Endothelial cell of umbilical vein (primary cell): ENCODE data around the gene OVOL2. TPM values are rescaled to one million over a fixed set of nuclear protein-coding genes. Genes with fewer than 3 reads are reported as not detected.

ENCODE experiments used
- BruUV-seq: library from RNA; stranded (reverse); fragments of 400-500 nt; replicated peaks from 2 replicates; lab custom pipeline; 2021; lab: Mats Ljungman, UMichigan
- CTCF ChIA-PET: fragments of 300-600, 350-600 bp; sonication (Branson Sonifier 250); formaldehyde crosslinking; loops from one replicate; lab custom pipeline; 2021; ENCODE audit warnings: antibody characterized with exemption, inconsistent platforms; lab: Charles Lee
- POLR2A ChIA-PET: fragments of 300-600, 350-600 bp; sonication (Branson Sonifier 250); formaldehyde crosslinking; loops from one replicate; lab custom pipeline; 2021; ENCODE audit warnings: antibody characterized with exemption, inconsistent platforms; lab: Charles Lee
- DNase-seq: peaks from one replicate; pipeline ENCODE4 v3.0.0-alpha.2; 2011; ENCODE audit warnings: low read depth, low spot score
- FAIRE-seq: peaks from 2 replicates; lab custom pipeline; 2011; peaks lifted over from hg19 to GRCh38; lab: Jason Lieb, UNC
- H2AFZ ChIP-seq: 2 replicates; pipeline ENCODE4 v1.6.0; 2012; ENCODE audit warnings: low read depth, low read length, control low read depth, inconsistent platforms
- H3K27ac ChIP-seq: 2 replicates; pipeline ENCODE4 v1.5.1; 2011; ENCODE audit warnings: low read depth, mild to moderate bottlenecking, control low read depth, low read length, moderate library complexity; ENCODE audit not compliant: insufficient read depth
- H3K27me3 ChIP-seq, 2 experiments: 2 replicates each; pipeline versions ENCODE4 v1.6.0 to v1.6.1; 2011; ENCODE audit warnings: low read length in 2 of 2, mixed read lengths in 1 of 2; ENCODE audit not compliant: control insufficient read depth in 2 of 2, insufficient read depth in 2 of 2
- H3K36me3 ChIP-seq, 2 experiments: 2 replicates in 1 of 2; 3 replicates in 1 of 2; pipeline ENCODE4 v1.5.1; 2011; ENCODE audit warnings: low read length in 2 of 2, mild to moderate bottlenecking in 1 of 2, moderate library complexity in 1 of 2; ENCODE audit not compliant: control insufficient read depth in 2 of 2, insufficient read depth in 2 of 2; ENCODE audit errors: extremely low read depth in 1 of 2
- H3K4me1 ChIP-seq: 3 replicates; pipeline ENCODE4 v1.5.1; 2011; ENCODE audit warnings: mild to moderate bottlenecking, low read length; ENCODE audit not compliant: control insufficient read depth, insufficient read depth; ENCODE audit errors: extremely low read depth
- H3K4me2 ChIP-seq: 2 replicates; pipeline ENCODE4 v1.6.1; 2011; ENCODE audit warnings: low read length, control low read depth, mixed read lengths; ENCODE audit not compliant: insufficient read depth
- H3K4me3 ChIP-seq, 3 experiments: fragments of 200-600 bp in 1 of 3; sonication (generic), shearing (Covaris generic) in 1 of 3; replicated peaks in 1 of 3; 2 replicates each; pipeline ENCODE4 v1.5.1; 2011 to 2016; ENCODE audit warnings: control low read depth in 3 of 3, low read length in 3 of 3, mild to moderate bottlenecking in 2 of 3, inconsistent platforms in 1 of 3, low read depth in 1 of 3, moderate library complexity in 1 of 3; ENCODE audit not compliant: insufficient read depth in 1 of 3
- H3K79me2 ChIP-seq: 2 replicates; pipeline ENCODE4 v1.6.0; 2012; ENCODE audit warnings: low read length, inconsistent platforms; ENCODE audit not compliant: control insufficient read depth, insufficient read depth
- H3K9ac ChIP-seq: replicated peaks from 2 replicates; pipeline ENCODE3; 2011; ENCODE audit warnings: low read length, control low read depth; ENCODE audit not compliant: insufficient read depth; ENCODE audit errors: extremely low read depth
- H3K9me1 ChIP-seq: replicated peaks from 3 replicates; pipeline ENCODE4 v1.6.0; 2011; ENCODE audit warnings: mild to moderate bottlenecking, low read length; ENCODE audit not compliant: control insufficient read depth, insufficient read depth; ENCODE audit errors: extremely low read depth
- H3K9me3 ChIP-seq: replicated peaks from 2 replicates; pipeline ENCODE4 v1.5.1; 2012; ENCODE audit warnings: low read length, inconsistent platforms; ENCODE audit not compliant: control insufficient read depth, insufficient read depth
- H4K20me1 ChIP-seq: replicated peaks from 2 replicates; pipeline ENCODE3; 2011; ENCODE audit warnings: mild to moderate bottlenecking, low read length; ENCODE audit not compliant: control insufficient read depth, insufficient read depth; ENCODE audit errors: extremely low read depth
- CTCF ChIP-seq, 2 donors: IDR thresholded peaks; 1 replicate in 1 of 2; 2 replicates in 1 of 2; pipeline ENCODE4 v1.5.1; 2011; ENCODE audit warnings: low read length in 2 of 2, mild to moderate bottlenecking in 2 of 2, moderate library complexity in 2 of 2, control low read depth in 1 of 2, inconsistent platforms in 1 of 2, low read depth in 1 of 2; ENCODE audit not compliant: insufficient read depth in 1 of 2; ENCODE audit errors: extremely low read depth in 1 of 2
- EZH2 ChIP-seq: IDR thresholded peaks from 2 replicates; pipeline ENCODE4 v1.6.1; 2012; ENCODE audit warnings: borderline replicate concordance, low read depth, mild to moderate bottlenecking, moderate library complexity, low read length, inconsistent platforms; ENCODE audit not compliant: severe bottlenecking
- FOS ChIP-seq: IDR thresholded peaks from 2 replicates; pipeline ENCODE4 v1.6.1; 2011; ENCODE audit warnings: mild to moderate bottlenecking, low read length, moderate library complexity, borderline replicate concordance; ENCODE audit not compliant: insufficient read depth
- GATA2 ChIP-seq: IDR thresholded peaks from 2 replicates; pipeline ENCODE4 v1.7.0; 2011; ENCODE audit warnings: low read depth, mild to moderate bottlenecking, moderate library complexity, mixed read lengths, low read length; ENCODE audit not compliant: insufficient read length, insufficient read depth
- JUN ChIP-seq: IDR thresholded peaks from 2 replicates; pipeline ENCODE4 v1.6.1; 2011; ENCODE audit warnings: borderline replicate concordance, low read depth; ENCODE audit not compliant: insufficient read length, insufficient read depth
- MYC ChIP-seq: IDR thresholded peaks from one replicate; pipeline ENCODE4 v1.6.1; 2011; ENCODE audit warnings: mild to moderate bottlenecking, low read depth, low read length
- POLR2A ChIP-seq: IDR thresholded peaks from 2 replicates; pipeline ENCODE4 v1.6.1; 2012; ENCODE audit warnings: low read depth, mild to moderate bottlenecking, control low read depth, low read length
- POLR2AphosphoS5 ChIP-seq: IDR thresholded peaks from 2 replicates; pipeline ENCODE4 v1.6.1; 2012; ENCODE audit warnings: low read depth, mild to moderate bottlenecking, control low read depth, low read length, moderate library complexity; ENCODE audit not compliant: insufficient read depth
- dilution Hi-C: fragments of 300-500 bp; cut with MboI; formaldehyde crosslinking; loops from one replicate; pipeline ENCODE4 v1.15.0; 2019; ENCODE audit warnings: low sequenced_read_pairs; ENCODE audit not compliant: extremely low pct_ligation_motif_present
- intact Hi-C: fragments of 100-400 bp; cut with micrococcal nuclease; formaldehyde crosslinking; loops from one replicate; pipeline ENCODE4 v1.10.0; 2022
- polyA plus RNA-seq, 4 experiments: library from polyadenylated mRNA; depleted of rRNA in 3 of 4; stranded (reverse) in 3 of 4; unstranded in 1 of 4; fragments of >200 nt; gene quantifications; 2 replicates each; pipeline versions ENCODE4 v1.2.1 to v1.2.3, GENCODE V29; 2011 to 2012; ENCODE audit warnings: missing spikeins in 1 of 4
- total RNA-seq: library from RNA; stranded (reverse); gene quantifications from 2 replicates; pipeline ENCODE4 v1.2.3, GENCODE V29; 2021
- TF ChIP-seq, protein P1 (sequence below): IDR thresholded peaks from 2 replicates; pipeline ENCODE4 v1.6.1; 2011; ENCODE audit not compliant: insufficient read depth, insufficient read length

Gene OVOL2
- total and polyA plus RNA-seq, 2 donors (not counting 3 experiments of a cell fraction or from before 2014, with no cell fraction given), result not detected

- H3K4me1 ChIP-seq, result no peaks in the 10 kb centered on the region
- TF ChIP-seq JUN (no peak), CTCF (IDR thresholded peaks at IDR 0.05; ENCODE audit: extremely low read depth in 1 of 2, insufficient read depth in 1 of 2, low read depth in 1 of 2, low read length in 2 of 2) (peak; percentile 16 to 57)
Observed at GRCh38 chr20:18019068-18019467, 38.6 kb downstream of the OVOL2 start.

DNA sequence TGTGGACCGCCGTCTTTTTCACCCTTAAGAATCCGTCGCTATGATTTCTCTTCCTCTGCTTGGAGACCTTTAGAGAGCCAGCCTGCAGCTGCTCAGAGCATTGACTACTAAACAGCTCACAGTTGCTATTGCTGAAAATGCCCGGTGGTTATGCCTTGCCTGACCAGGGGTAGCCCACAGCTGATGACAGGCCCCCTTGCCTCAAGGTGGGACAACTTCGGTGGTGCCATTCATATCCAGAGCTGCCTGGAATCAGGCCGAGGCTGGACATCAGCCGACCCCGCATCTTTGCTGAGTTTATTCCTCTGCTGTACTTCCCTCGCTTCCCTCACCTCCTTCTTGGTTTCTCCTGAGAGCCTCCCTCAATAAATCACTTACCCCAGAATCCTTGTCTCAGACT, 39.6 kb downstream of the OVOL2 start:
- H3K27ac ChIP-seq, result no peak overlapping the region
- H3K27me3 ChIP-seq, result no peaks in the 10 kb centered on the region
- H3K9me3 ChIP-seq, result no peaks in the 10 kb centered on the region
- FAIRE-seq, result no peak
- H3K9ac ChIP-seq, result no peak overlapping the region
- no peaks in the 10 kb centered on the region for H3K4me1 ChIP-seq
- no peak overlapping the region for H3K4me3 ChIP-seq
- no TSS peak for BruUV-seq
- H4K20me1 ChIP-seq, result no peaks in the 10 kb centered on the region
- dilution Hi-C loops, result no loop called here
- H3K4me2 ChIP-seq, result no peak overlapping the region
- intact Hi-C loops, result no loop called here
- no peaks in the 10 kb centered on the region for H3K36me3 ChIP-seq
- H2AFZ ChIP-seq, result no peak overlapping the region
- no peaks in the 10 kb centered on the region for H3K79me2 ChIP-seq
- no peak for DNase-seq
- CTCF ChIA-PET, result interaction anchor here (0.8 to 1.4 kb wide), 2 partner anchors 15 to 16 kb away, joined by 4 to 7 read pairs; no protein-coding TSS in a partner anchor
- TF ChIP-seq EZH2 (no peak), POLR2A (no peak), GATA2 (no peak), JUN (no peak), FOS (no peak), CTCF (IDR thresholded peaks at IDR 0.05; ENCODE audit: extremely low read depth in 1 of 2, insufficient read depth in 1 of 2, low read depth in 1 of 2, low read length in 2 of 2) (no peak), MYC (no peak), POLR2AphosphoS5 (no peak)
- TF ChIP-seq, protein P1, sequence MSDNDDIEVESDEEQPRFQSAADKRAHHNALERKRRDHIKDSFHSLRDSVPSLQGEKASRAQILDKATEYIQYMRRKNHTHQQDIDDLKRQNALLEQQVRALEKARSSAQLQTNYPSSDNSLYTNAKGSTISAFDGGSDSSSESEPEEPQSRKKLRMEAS, result no peak
- POLR2A ChIA-PET, result no interaction called here
- no peaks in the 10 kb centered on the region for H3K9me1 ChIP-seq

More at GRCh38 chr20:18019068-18019467, 38.6 kb downstream of the OVOL2 start:
- POLR2A ChIA-PET, result no interaction called here
- Histone ChIP-seq H4K20me1 (no peaks in the 10 kb centered on the region), H3K79me2 (no peaks in the 10 kb centered on the region), H3K4me2 (no peak overlapping the region), H3K9me1 (no peaks in the 10 kb centered on the region), H3K27ac (no peak overlapping the region), H3K4me3 (no peak overlapping the region), H3K36me3 (no peaks in the 10 kb centered on the region), H2AFZ (no peak overlapping the region), H3K9ac (no peak overlapping the region), H3K9me3 (no peaks in the 10 kb centered on the region), H3K27me3 (no peaks in the 10 kb centered on the region)
- DNase-seq, result no peak
- CTCF ChIA-PET, result interaction anchor here (1.0 kb wide), 1 partner anchor 42 kb away, joined by 3 read pairs; no protein-coding TSS in a partner anchor
- intact Hi-C loops (no loop called here), dilution Hi-C loops (no loop called here)
- no TSS peak for BruUV-seq
- FAIRE-seq, result no peak
